ENCODE results near the gene ZBBX.
"Not testable (repeated sequence)": the region's sequence is repeated elsewhere in the genome, so short reads cannot be mapped to it uniquely, and the experiment has no call there.

DNA sequence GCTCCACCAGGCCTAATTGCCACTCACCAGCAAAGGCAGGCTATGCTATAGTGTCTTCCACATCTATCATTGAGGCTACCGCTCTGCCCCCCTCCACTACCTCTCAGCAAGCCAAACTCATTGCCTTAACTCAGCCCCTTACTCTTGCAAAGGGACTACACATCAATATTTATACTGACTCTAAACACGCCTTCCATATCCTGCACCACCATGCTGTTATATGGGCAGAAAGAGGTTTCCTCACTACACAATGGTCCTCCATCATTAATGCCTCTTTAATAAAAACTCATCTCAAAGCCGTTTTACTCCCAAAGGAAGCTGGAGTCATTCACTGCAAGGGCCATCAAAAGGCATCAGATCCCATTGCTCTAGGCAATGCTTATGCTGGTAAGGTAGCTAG is 46.9 kb upstream of the ZBBX start:
- not testable (repeated sequence) for TF ChIP-seq CTCF, POLR2AphosphoS5, POLR2A (IDR thresholded peaks at IDR 0.05)

All from breast epithelium (tissue), 3 donors.